GM19372 (cell line): ENCODE results near the gene ELN.
A peak's percentile ranks its signal among the peaks of the same experiment; 100 is the strongest.
"Not testable (repeated sequence)": the region's sequence is repeated elsewhere in the genome, so short reads cannot be mapped to it uniquely, and the experiment has no call there.

ENCODE experiments used
- ATAC-seq: cut with Tn5 transposase; IDR thresholded peaks from one replicate; pipeline ENCODE4 v1.9.1; 2021; ENCODE audit warnings: mild to moderate bottlenecking, low read depth, moderate library complexity; ENCODE audit not compliant: unreplicated experiment

ELN gene

DNA sequence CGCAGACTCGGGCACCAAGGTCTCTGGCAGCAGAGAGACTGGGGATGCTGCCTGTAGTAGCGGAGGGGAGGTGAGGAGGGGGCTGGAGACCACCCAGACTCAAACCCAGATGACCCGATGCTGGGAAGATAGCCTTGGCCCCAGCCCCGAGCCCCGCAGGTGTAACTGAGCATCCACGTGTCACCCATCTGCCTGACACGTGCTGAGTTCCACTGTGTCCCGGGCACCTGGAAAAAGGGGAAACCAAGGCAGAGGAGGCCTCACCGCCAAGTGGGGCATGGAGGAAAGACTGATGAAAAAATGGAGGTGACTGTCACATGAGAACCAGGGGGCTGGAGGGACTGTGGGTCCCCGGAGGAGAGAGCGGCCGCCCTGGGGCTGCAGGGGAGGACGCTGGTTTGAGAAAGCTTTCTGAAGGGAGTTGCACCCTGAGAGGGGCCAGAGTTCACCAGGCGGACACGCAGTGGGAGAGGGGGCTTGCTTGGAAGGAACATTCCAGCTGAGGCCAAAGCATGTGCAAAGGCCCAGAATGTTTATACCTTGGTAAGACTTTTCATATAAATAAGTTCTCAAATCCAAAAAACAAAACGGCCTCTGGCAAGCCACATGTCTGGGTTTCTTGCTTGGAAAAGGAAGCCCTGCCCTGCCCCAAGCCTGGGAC is 27.4 kb upstream of the ELN start:
- no peak for ATAC-seq

DNA sequence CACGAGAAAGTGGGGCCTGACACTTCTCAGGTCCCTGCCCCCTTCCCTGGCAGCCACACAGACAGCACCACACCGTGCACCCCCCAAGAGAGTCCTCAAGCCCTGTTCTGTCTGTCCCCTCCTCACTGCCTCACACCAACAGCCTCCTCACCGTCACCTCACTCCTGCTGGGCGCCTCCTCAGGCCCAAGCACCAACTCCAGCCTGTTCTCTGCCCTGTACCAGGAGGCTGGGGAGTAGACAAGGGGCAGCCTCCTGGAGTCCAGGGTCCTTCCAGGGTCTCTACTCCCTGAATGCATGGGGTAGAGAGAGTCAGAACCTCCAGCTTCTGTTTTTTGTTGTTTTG is 26.9 kb upstream of the ELN start:
- ATAC-seq = no peak

DNA sequence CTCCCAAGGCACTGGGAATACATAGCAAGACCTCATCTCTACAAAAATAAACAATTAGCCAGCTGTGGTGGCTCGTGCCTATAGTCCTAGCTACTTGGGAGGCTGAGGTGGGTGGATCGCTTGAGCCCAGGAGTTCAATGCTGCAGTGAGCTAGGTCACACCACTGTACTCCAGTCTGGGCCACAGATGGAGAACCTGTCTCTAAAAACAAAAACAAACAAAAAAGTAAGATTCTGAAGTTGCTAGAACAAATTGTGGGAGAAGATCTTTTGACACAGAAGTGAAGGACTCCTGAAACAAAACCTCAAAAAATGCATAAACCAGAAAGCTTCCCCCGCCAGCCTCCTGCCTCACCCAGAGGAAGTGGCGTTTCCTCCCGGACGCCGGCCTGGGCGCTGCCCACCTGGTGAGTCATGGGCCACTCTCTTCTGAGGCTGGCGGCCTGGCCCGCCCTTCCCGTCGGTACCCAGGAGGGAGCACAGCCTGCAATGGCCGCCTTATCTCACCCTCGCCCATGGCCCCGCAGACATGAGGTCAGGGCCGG is 25.4 kb upstream of the ELN start:
- no peak for ATAC-seq

DNA sequence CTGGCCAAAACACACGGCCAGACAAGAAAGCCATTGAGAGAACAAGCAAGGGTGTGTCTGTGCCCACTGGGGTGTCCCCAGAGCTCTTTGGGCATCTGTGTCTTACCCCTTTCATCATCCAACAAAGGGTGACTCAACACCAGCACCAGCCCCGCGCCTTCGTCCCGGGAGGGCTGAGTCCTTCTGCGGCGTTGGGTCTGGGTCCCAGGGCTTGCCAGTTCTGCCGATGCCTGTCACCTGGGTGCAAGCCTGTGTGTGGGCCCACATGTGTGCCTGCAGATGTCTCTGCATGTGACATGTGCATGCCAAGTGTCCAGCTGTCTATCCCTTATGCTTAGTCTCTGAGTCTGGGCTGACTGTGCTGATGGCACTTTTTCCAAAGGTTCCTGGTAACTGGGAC is 24.4 kb upstream of the ELN start:
- ATAC-seq = no peak

DNA sequence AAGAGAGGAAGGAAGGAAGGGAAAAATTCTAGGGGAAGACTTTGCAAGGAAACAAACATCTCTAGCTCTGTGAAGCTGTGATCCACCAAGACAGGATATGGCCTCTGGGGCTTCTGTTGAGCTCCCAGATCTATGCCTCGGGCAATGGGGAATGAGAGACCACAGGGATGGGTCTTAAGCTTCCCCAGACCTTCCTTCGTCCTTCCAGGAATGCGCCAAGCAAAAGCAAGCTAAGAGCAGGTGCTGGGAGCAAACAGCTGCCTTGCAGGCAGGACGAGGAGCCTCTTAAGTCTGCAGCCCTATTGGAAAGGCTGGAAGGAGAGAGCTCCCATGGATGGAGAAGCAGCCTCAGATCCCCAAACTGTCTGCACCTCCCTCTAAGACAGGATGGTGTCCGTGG is 21.9 kb upstream of the ELN start:
- ATAC-seq = no peak

DNA sequence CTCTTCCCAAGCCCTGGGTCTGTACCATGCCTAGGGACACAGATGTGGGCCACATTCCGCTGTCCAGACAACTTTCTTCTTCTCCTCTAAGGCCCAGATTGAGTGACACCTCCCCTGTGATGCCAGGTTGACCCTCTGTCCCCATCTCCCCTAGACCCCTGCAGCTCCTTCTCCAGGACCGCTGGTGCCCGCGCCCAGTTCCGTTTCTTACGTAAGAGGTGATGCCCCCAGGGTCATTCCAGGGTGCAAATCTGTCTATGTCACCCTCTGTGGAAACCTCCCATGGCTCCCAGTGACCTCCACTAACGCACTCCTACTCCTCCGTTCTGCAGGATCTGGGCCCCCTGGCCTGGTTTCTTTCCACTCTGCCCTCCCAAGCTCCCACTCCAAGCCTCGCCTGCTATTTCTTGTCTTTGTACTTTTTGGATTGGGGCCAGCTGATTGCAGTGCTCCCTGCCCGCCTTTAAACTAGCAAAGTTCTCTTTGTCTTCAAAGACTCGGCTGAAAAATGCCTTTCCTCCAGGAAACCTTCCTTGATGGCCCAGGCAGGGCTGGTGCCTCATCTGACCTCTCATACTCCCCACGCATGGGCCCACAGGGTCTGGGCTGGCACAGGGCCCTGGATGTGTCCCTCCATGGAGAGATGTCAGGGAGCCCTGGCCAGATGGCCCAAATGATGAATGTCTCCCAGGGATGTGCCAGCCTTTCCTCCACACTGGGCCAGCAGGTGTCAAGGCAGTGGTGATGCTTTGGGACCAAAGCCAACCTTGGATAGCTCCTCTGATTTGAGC is 21.3 kb upstream of the ELN start:
- no peak for ATAC-seq

DNA sequence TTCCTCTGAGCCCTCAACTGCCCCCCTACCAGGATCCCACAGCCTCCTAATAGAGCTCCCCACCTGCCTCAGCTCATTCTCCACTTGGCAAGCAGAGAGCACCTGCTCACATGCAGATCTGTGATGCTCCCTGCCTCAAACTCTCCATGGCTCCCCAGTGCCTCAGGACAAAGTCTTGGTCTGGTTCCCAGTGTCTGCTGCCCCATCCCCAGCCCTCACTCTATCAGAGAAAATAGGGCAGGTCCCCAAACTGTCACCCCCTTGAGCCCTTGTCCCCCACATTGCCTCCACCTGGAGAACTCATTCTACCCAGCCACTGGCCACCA is 20.8 kb upstream of the ELN start:
- no peak for ATAC-seq

DNA sequence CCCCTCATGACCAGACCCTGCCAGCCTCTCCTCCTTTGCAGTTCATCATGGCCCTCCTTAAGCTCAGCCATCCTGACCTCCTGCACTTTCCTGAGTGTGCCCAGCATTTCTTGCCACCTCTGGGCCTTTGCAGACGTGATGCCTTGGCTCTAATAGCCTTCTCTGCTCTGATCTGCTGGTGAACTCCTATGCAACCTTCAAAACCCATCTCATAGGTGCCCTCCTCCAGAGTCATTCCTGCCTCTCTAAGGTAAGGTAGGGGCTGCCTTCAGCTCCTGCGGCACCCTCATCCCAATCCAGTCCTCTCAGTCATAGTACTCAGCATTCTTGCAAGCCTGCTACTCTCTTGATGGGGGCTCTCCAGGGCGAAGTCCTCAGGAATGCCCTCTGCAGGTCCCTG is 19.3 kb upstream of the ELN start:
- ATAC-seq = no peak

DNA sequence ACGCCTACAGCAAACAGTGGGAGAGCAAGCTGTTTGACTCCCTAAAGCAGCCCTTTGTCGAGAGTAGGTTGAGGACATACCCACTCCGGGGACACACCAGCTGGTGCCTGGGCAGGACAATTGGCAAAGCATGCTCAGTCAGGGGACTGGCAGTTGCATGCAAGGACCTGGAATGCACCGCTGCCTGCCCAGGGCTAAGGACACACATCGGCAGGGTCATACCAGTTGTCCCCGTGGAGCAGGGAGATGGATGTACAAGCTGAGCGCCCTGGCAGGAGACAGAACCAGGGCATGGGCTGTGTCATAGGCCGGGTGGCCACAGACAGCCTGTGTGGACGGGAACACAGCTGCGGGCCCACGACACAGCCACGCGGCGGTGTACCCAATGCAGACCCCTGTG is 18.3 kb upstream of the ELN start:
- ATAC-seq = no peak

DNA sequence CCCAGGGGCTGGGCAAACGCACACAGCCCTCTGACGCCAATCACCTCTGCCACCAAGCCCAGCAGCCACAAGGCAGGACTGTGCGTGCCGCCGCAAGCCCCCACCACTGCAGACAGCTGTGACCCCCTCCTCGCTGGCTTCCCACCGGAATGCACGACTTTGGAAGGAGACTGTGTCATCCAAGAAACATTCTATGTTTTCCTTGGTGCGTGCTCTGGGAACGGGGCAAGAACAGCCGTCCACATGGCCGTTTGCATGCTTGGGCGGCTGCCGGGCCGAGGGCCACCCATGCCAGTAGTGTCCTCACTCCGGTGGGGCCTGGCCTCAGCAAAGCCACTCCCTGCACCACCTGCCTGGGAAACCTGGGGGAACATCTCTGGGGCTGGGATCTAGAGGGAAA is 17.6 kb upstream of the ELN start:
- ATAC-seq = no peak

DNA sequence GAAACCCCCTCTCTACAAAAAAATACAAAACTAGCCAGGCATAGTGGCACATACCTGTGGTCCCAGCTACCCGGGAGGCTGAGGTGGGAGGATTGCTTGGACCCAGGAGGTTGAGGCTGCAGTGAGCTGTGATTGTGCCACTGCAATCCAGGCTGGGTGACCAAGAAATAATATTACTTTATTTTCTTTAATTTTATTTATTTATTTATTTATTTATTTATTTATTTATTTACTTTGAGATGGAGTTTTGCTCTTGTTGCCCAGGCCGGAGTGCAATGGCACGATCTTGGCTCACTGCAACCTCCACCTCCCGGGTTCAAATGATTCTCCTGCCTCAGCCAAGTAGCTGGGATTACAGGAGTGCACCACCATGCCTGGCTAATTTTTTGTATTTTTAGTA is 16.6 kb upstream of the ELN start:
- not testable (repeated sequence) for ATAC-seq

DNA sequence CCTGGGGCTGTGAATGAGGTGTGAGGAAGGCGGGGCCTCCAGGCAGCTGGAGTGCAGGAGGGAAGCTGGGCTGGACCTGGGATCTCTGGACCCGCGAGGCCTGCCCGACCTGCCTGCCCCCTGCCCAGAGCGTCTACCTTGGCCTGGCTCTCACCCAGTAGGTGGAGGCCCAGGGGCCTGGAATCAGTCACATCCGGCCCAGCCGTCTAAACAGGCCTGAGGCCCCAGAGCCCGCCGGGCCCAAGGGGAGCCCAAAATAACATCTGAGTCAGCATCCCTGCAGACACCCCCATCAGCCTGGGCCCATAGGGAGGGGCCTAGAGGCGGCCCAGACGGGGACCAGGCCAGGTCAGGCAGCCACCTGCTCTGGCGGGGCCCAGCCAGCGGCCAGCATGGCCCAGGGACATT is 15.1 kb upstream of the ELN start:
- ATAC-seq = peak; percentile 79

DNA sequence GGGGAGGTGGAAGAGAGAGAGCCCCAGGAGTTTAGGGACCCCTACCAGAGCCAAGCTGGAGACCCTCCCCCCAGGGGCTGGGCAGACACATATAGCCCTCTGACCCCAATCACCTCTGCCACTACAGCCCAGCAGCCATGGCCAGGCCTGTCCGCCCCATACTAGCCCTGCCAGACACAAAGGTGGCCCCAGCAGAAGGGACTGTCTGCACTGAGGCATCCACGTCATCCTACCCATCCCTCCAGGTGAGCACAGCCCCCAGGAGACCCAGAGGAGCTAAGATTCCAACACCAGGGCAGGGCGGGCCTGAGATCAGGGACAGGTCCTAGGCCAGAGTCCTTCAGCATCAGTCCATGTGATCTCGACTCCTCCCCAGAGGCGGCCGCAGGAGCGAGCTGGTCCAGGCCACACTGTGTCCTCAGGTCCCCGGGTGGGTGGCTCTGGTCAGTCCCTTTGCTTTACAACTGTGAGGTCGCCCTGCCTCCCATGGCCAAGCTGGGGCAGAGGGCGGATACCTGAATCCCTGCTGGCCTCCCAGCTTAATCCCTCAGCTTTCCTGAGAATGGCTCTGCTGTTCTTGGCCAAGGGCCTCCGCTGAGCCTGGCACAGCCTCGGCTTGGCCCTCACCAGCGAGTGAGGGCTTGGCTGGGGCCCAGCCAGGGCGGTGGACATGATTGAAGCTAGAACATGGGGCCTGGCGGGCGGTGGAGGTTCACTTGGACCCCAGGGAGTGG is 14.3 kb upstream of the ELN start:
- no peak for ATAC-seq

DNA sequence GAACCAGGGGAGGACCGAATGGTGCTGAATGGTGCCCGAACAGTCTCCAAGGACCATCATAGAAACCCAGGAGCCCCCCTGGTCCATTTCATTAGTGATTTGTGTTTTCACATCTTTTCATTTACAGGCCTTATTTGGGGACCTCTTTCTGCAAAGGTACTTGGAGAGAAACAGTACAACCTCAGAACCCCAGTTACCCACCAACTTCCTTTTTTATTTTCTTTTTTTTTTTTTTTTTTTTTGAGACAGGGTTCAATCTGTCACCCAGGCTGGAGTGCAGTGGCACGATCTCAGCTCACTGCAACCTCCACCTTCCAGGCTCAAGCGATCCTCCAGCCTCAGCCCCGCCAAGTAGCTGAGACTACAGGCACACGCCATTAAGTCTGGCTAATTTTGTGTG is 13.0 kb upstream of the ELN start:
- no peak for ATAC-seq

DNA sequence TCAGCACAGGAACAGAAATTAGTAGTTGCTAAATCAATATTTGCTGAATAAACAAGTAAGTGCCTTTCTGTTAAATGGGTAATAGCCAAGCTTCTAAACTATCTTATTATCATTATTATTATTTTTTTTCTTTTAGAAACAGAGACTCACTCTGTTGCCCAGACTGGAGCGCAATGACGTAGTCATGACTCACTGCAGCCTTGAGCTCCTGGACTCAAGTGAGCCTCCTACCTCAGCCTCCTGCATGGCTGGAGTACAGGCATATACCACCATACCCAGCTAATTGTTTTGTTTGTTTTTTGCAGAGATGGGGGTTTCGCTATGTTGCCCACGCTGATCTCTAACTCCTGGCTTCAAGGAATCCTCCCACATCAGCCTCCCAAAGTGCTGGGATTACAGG is 12.3 kb upstream of the ELN start:
- no peak for ATAC-seq

DNA sequence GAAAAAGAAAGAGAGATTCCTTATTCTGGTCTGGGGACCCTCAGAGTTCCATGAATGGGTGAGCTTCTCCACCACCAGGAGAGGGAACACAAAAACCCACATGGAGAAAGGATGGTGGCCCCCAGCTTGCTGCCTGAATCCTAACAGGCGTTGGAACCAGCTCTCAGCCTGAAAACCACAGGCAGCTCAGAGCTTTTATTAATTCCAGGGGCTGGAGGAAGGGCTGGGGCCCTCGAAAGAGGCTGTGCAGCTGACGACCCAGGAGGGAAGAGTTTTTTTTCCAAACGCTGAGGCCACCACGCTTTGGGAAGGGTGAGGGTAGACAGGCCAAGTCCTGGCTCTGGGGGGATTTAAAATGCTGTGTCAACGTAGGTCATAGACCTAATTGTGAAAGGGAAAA is 10.8 kb upstream of the ELN start:
- ATAC-seq = no peak

DNA sequence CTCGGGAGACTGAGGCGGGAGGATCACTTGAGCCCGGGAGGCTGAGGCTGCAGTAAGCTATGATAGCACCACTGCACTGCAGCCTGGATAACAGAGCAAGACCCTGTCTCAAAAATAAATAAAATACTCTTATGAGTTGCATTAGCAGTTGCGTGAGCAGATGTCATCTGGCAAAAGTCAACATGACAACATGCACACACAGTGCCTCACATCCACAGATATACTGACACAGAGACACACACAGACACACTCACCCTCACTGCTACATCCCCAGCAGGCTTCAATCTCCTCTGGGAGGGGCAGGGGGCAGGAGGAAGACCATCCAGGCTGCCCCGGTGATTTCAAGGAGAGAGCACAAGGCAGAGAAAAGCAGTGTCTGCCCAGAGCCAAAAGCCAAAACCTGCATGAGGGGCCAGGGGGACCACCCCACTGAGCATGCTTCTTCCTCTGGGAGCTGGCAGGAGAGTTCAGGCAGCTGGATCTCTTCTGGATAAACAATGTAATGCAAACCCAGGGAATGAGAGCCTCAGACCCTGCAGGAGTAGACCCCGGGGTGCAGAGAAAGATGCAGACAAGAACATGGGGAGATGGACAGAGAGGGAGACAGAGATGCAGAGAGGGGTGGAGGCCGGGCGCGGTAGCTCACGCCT is 9.6 kb upstream of the ELN start:
- ATAC-seq = no peak

DNA sequence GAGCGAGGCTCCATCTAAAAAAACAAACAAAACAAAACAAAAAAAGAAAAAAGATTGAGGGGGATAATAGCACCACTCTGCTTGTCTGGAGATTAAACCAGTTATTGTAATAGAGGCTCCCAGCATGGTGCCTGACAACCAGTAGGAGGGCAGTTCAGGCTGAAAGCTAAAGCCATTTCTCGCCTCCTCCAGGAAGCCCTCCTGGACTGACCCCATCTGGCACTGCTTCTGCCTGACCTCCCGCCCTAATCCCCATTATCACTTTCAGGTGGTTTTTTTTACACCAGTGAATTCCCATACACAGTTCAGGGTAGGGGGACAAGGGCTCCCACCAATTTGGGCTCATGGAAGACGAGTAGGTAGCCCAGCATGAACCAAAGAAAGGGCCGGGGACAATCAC is 8.8 kb upstream of the ELN start:
- no peak for ATAC-seq

DNA sequence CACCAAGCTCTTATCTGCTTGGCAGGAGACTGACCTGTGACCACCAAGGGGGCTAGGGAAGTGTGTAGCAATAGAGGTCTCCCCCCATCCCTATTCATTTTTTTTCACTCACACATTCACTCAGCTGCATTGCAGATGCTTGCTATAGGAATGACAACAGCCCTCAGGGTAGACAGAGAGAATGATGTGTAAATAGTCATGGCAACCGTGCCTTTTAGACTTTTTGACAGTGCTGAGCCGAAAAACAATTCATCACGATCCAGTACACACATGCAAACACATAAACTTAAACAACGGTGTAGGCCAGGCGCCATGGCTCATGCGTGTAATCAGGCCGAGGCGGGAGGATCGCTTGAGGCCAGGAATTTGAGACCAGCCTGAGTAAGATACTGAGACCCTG is 7.6 kb upstream of the ELN start:
- no peak for ATAC-seq

DNA sequence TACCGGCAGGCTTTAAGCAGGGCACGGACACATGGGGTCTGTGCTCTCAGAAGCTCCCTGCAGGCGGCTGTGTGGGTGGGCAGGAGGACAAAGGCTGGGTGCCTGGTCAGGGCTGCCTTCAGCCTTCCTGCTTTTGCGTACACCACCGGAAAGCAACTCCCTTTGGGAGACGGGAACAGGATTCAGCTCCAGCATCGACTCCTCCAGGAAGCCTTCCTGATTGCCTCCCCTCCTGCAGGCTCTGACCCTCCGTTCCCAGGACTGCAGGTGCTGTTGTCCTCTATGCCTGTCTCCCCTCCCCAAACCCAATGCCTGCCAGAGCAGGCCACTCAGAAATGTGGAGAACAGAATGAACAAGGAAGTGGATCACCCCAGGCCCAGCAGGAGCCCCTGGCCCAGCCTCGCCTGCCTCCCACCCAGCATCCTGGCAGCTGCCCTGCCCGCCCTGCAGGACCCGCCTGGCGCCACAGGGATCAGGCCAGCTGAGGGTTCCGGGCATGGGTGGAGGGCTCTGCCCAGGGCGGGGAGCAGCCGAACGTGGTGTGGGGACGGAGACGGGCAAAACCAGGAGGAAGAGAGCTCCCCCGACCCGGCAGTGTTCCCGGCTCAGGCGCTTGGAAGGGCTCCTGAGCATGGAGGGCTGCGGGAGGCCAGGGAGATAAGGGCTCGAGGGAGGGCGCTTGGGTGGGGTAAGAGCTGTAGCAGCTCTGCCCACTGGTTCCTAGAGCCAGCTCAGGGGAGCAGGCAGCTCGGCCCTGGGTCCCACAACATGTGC is 6.2 kb upstream of the ELN start:
- ATAC-seq = no peak
